HL-60/S4 (cell line): ENCODE results near the gene GAL3ST1.

ENCODE experiments used
- in situ Hi-C: fragments of 300-500 bp; cut with MboI; formaldehyde crosslinking; loops from 2 replicates; pipeline ENCODE4 v1.14.3; 2022; ENCODE audit warnings: low sequenced_read_pairs

GAL3ST1 gene

GRCh38 chr22:30537083-30537731, 37.3 kb downstream of the GAL3ST1 start:
- in situ Hi-C loops, result no loop called here

GRCh38 chr22:30535182-30535581, 39.3 kb downstream of the GAL3ST1 start:
- in situ Hi-C loops, result no loop called here

GRCh38 chr22:30531651-30532608, 42.5 kb downstream of the GAL3ST1 start:
- in situ Hi-C loops, result no loop called here

GRCh38 chr22:30526656-30527055, 47.8 kb downstream of the GAL3ST1 start:
- in situ Hi-C loops, result no loop called here

- in situ Hi-C loops, result no loop called here
Observed at GRCh38 chr22:30523646-30524489, 50.6 kb downstream of the GAL3ST1 start.

- in situ Hi-C loops, result no loop called here
Observed at GRCh38 chr22:30521368-30522156, 52.9 kb downstream of the GAL3ST1 start.

- in situ Hi-C loops, result no loop called here
Observed at GRCh38 chr22:30519842-30520425, 54.5 kb downstream of the GAL3ST1 start.

GRCh38 chr22:30516731-30517130, 57.7 kb downstream of the GAL3ST1 start:
- in situ Hi-C loops, result no loop called here

GRCh38 chr22:30516273-30516672, 58.2 kb downstream of the GAL3ST1 start:
- in situ Hi-C loops, result no loop called here

GRCh38 chr22:30514252-30514651, 60.2 kb downstream of the GAL3ST1 start:
- in situ Hi-C loops, result no loop called here

- in situ Hi-C loops, result no loop called here
Observed at GRCh38 chr22:30513462-30513861, 61.0 kb downstream of the GAL3ST1 start.

GRCh38 chr22:30511911-30512310, 62.6 kb downstream of the GAL3ST1 start:
- in situ Hi-C loops, result no loop called here

- in situ Hi-C loops, result no loop called here
Observed at GRCh38 chr22:30511109-30511508, 63.4 kb downstream of the GAL3ST1 start.

GRCh38 chr22:30508216-30508615, 66.2 kb downstream of the GAL3ST1 start:
- in situ Hi-C loops, result no loop called here

GRCh38 chr22:30507670-30508069, 66.8 kb downstream of the GAL3ST1 start:
- in situ Hi-C loops, result no loop called here

GRCh38 chr22:30506507-30506968, 67.9 kb downstream of the GAL3ST1 start:
- in situ Hi-C loops, result no loop called here
